ENCODE measurements around the gene C3orf33.

Gene C3orf33

DNA sequence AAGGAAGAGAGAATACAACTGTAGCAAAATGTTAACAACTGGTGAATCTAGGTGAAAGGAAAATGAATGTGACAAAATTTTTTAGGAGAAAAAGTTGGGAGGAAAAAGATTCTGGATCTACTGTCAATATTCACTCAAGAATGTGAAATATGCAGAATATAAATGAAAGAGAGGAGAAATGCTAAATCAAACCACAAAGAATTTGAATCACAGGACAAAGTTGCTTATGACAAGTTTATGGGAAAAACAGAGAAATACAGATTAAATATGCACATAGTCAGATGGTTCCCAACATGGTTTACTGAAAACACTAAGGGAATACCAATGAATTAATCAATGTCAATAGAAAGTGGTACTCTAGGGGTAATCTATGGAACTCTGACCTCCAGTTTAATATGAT is 27.6 kb downstream of the C3orf33 start:
- no peak for ATAC-seq
- TF ChIP-seq, protein P1, sequence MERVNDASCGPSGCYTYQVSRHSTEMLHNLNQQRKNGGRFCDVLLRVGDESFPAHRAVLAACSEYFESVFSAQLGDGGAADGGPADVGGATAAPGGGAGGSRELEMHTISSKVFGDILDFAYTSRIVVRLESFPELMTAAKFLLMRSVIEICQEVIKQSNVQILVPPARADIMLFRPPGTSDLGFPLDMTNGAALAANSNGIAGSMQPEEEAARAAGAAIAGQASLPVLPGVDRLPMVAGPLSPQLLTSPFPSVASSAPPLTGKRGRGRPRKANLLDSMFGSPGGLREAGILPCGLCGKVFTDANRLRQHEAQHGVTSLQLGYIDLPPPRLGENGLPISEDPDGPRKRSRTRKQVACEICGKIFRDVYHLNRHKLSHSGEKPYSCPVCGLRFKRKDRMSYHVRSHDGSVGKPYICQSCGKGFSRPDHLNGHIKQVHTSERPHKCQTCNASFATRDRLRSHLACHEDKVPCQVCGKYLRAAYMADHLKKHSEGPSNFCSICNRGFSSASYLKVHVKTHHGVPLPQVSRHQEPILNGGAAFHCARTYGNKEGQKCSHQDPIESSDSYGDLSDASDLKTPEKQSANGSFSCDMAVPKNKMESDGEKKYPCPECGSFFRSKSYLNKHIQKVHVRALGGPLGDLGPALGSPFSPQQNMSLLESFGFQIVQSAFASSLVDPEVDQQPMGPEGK (CRISPR knock-in tag; IDR thresholded peaks at IDR 0.05; ENCODE audit: borderline replicate concordance) = no peak
- TF ChIP-seq OSR1 (CRISPR knock-in tag; IDR thresholded peaks at IDR 0.05) (no peak), ZNF70 (CRISPR knock-in tag; IDR thresholded peaks at IDR 0.05) (no peak), ZC3H10 (CRISPR knock-in tag; IDR thresholded peaks at IDR 0.05) (no peak), TCF4 (CRISPR knock-in tag; IDR thresholded peaks at IDR 0.05; ENCODE audit: borderline replicate concordance) (no peak), SNAI2 (CRISPR knock-in tag; IDR thresholded peaks at IDR 0.05) (no peak), PPARA (CRISPR knock-in tag; IDR thresholded peaks at IDR 0.05; ENCODE audit: borderline replicate concordance) (no peak)
- TF ChIP-seq, protein P2, sequence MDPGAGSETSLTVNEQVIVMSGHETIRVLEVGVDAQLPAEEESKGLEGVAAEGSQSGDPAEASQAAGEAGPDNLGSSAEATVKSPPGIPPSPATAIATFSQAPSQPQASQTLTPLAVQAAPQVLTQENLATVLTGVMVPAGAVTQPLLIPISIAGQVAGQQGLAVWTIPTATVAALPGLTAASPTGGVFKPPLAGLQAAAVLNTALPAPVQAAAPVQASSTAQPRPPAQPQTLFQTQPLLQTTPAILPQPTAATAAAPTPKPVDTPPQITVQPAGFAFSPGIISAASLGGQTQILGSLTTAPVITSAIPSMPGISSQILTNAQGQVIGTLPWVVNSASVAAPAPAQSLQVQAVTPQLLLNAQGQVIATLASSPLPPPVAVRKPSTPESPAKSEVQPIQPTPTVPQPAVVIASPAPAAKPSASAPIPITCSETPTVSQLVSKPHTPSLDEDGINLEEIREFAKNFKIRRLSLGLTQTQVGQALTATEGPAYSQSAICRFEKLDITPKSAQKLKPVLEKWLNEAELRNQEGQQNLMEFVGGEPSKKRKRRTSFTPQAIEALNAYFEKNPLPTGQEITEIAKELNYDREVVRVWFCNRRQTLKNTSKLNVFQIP (CRISPR knock-in tag; IDR thresholded peaks at IDR 0.05; ENCODE audit: borderline replicate concordance, low read depth) = no peak
- TF ChIP-seq, protein P3, sequence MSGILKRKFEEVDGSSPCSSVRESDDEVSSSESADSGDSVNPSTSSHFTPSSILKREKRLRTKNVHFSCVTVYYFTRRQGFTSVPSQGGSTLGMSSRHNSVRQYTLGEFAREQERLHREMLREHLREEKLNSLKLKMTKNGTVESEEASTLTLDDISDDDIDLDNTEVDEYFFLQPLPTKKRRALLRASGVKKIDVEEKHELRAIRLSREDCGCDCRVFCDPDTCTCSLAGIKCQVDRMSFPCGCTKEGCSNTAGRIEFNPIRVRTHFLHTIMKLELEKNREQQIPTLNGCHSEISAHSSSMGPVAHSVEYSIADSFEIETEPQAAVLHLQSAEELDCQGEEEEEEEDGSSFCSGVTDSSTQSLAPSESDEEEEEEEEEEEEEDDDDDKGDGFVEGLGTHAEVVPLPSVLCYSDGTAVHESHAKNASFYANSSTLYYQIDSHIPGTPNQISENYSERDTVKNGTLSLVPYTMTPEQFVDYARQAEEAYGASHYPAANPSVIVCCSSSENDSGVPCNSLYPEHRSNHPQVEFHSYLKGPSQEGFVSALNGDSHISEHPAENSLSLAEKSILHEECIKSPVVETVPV (CRISPR knock-in tag; IDR thresholded peaks at IDR 0.05) = no peak

DNA sequence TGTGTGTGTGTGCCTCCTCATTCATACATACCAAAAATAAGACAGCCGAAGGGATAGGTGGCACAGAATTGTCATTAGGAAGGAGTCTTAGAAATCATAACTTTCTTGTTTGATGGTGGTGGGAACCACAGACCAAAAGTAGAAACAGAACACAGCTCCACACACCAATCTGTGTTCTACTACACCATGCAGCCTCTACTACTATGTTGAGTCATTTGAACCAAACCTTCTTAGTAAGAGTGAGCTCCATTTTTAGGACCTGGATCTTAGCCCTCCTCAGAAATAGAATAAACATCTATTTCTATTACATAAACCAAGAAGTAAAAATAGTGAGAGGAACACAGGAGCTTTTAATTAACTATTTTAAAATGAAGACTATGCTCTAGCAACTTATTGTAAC is 33.3 kb downstream of the C3orf33 start:
- no peak for ATAC-seq
- TF ChIP-seq RARB (CRISPR knock-in tag; IDR thresholded peaks at IDR 0.05) (no peak), ZNF565 (CRISPR knock-in tag; conservative IDR thresholded peaks at IDR 0.05; ENCODE audit: low read depth) (no peak), CSDC2 (CRISPR knock-in tag; IDR thresholded peaks at IDR 0.05) (no peak), SNAI2 (CRISPR knock-in tag; IDR thresholded peaks at IDR 0.05) (no peak), ARNTL (CRISPR knock-in tag; IDR thresholded peaks at IDR 0.05; ENCODE audit: borderline replicate concordance, low read depth) (no peak), ZFP3 (CRISPR knock-in tag; IDR thresholded peaks at IDR 0.05) (no peak), BACH2 (CRISPR knock-in tag; IDR thresholded peaks at IDR 0.05; ENCODE audit: borderline replicate concordance) (no peak)
- TF ChIP-seq, protein P2 (CRISPR knock-in tag; IDR thresholded peaks at IDR 0.05; ENCODE audit: borderline replicate concordance, low read depth) = no peak

DNA sequence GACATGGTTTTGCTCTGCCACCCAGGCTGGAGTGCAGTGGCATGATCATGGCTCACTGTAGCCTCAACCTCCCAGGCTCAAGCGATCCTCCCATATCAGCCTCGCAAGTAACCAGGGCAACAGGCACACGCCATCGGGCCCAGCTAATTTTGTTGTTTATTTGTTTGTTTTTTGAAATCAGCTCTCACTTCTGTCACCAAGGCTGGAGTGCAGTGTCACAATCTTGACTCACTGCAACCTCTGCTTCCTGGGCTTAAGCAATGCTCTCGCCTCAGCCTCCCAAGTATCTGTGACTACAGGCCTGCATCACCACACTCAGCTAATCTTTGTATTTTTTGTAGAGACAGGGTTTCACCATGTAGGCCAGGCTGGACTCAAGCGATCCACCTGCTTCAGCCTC is 35.0 kb downstream of the C3orf33 start:
- no peak for ATAC-seq
- TF ChIP-seq ZNF8 (CRISPR knock-in tag; IDR thresholded peaks at IDR 0.05) (no peak), PPARA (CRISPR knock-in tag; IDR thresholded peaks at IDR 0.05; ENCODE audit: borderline replicate concordance) (no peak), ARNTL (CRISPR knock-in tag; IDR thresholded peaks at IDR 0.05; ENCODE audit: borderline replicate concordance, low read depth) (no peak), ZC3H10 (CRISPR knock-in tag; IDR thresholded peaks at IDR 0.05) (no peak), ESRRG (CRISPR knock-in tag; IDR thresholded peaks at IDR 0.05) (no peak), TOX (CRISPR knock-in tag; IDR thresholded peaks at IDR 0.05; ENCODE audit: borderline replicate concordance) (no peak), ZNF565 (CRISPR knock-in tag; conservative IDR thresholded peaks at IDR 0.05; ENCODE audit: low read depth) (no peak), ZFP3 (CRISPR knock-in tag; IDR thresholded peaks at IDR 0.05) (no peak), CSDC2 (CRISPR knock-in tag; IDR thresholded peaks at IDR 0.05) (no peak), ZFP30 (CRISPR knock-in tag; IDR thresholded peaks at IDR 0.05) (no peak), RARB (CRISPR knock-in tag; IDR thresholded peaks at IDR 0.05) (no peak), BACH2 (CRISPR knock-in tag; IDR thresholded peaks at IDR 0.05; ENCODE audit: borderline replicate concordance) (no peak), OSR1 (CRISPR knock-in tag; IDR thresholded peaks at IDR 0.05) (no peak), GLIS3 (CRISPR knock-in tag; IDR thresholded peaks at IDR 0.05) (no peak), SNAI2 (CRISPR knock-in tag; IDR thresholded peaks at IDR 0.05) (no peak), TCF4 (CRISPR knock-in tag; IDR thresholded peaks at IDR 0.05; ENCODE audit: borderline replicate concordance) (no peak)
- TF ChIP-seq, protein P4, sequence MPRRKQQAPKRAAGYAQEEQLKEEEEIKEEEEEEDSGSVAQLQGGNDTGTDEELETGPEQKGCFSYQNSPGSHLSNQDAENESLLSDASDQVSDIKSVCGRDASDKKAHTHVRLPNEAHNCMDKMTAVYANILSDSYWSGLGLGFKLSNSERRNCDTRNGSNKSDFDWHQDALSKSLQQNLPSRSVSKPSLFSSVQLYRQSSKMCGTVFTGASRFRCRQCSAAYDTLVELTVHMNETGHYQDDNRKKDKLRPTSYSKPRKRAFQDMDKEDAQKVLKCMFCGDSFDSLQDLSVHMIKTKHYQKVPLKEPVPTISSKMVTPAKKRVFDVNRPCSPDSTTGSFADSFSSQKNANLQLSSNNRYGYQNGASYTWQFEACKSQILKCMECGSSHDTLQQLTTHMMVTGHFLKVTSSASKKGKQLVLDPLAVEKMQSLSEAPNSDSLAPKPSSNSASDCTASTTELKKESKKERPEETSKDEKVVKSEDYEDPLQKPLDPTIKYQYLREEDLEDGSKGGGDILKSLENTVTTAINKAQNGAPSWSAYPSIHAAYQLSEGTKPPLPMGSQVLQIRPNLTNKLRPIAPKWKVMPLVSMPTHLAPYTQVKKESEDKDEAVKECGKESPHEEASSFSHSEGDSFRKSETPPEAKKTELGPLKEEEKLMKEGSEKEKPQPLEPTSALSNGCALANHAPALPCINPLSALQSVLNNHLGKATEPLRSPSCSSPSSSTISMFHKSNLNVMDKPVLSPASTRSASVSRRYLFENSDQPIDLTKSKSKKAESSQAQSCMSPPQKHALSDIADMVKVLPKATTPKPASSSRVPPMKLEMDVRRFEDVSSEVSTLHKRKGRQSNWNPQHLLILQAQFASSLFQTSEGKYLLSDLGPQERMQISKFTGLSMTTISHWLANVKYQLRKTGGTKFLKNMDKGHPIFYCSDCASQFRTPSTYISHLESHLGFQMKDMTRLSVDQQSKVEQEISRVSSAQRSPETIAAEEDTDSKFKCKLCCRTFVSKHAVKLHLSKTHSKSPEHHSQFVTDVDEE (CRISPR knock-in tag; IDR thresholded peaks at IDR 0.05) = no peak
- TF ChIP-seq, protein P5, sequence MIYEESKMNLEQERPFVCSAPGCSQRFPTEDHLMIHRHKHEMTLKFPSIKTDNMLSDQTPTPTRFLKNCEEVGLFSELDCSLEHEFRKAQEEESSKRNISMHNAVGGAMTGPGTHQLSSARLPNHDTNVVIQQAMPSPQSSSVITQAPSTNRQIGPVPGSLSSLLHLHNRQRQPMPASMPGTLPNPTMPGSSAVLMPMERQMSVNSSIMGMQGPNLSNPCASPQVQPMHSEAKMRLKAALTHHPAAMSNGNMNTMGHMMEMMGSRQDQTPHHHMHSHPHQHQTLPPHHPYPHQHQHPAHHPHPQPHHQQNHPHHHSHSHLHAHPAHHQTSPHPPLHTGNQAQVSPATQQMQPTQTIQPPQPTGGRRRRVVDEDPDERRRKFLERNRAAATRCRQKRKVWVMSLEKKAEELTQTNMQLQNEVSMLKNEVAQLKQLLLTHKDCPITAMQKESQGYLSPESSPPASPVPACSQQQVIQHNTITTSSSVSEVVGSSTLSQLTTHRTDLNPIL (CRISPR knock-in tag; IDR thresholded peaks at IDR 0.05; ENCODE audit: low read depth) = no peak
- TF ChIP-seq, protein P1 (CRISPR knock-in tag; IDR thresholded peaks at IDR 0.05; ENCODE audit: borderline replicate concordance) = no peak
- TF ChIP-seq, protein P2 (CRISPR knock-in tag; IDR thresholded peaks at IDR 0.05; ENCODE audit: borderline replicate concordance, low read depth) = no peak
